HL-60 (cell line): ENCODE measurements around the gene MPEG1.

ENCODE experiments used
- DNase-seq, 2 experiments: peaks; one replicate each; pipeline ENCODE4 v3.0.0-alpha.2; 2010 to 2020; ENCODE audit warnings: low read depth in 1 of 2, low spot score in 1 of 2
- H3K27ac ChIP-seq: fragments of 250-450 bp; sonication (Bioruptor Pico); replicated peaks from 2 replicates; pipeline ENCODE4 v1.5.1; 2020; ENCODE audit warnings: mild to moderate bottlenecking, moderate library complexity
- H3K27me3 ChIP-seq: fragments of 250-450 bp; sonication (Bioruptor Pico); 2 replicates; pipeline ENCODE4 v1.5.1; 2021; ENCODE audit warnings: mild to moderate bottlenecking, moderate library complexity; ENCODE audit not compliant: insufficient read depth, poor library complexity, severe bottlenecking
- H3K4me3 ChIP-seq: replicated peaks from 2 replicates; pipeline ENCODE4 v1.5.1; 2011; ENCODE audit warnings: mild to moderate bottlenecking, control low read depth, low read length; ENCODE audit not compliant: insufficient read depth
- GABPA ChIP-seq: IDR thresholded peaks from 2 replicates; pipeline ENCODE4 v1.6.1; 2012; ENCODE audit warnings: low read depth
- POLR2AphosphoS5 ChIP-seq: IDR thresholded peaks from 2 replicates; pipeline ENCODE4 v1.6.1; 2012; ENCODE audit warnings: low read depth
- REST ChIP-seq: IDR thresholded peaks from 2 replicates; pipeline ENCODE4 v1.6.1; 2012; ENCODE audit warnings: low read depth; ENCODE audit not compliant: insufficient replicate concordance
- SPI1 ChIP-seq: IDR thresholded peaks from 2 replicates; pipeline ENCODE4 v1.6.1; 2012; ENCODE audit warnings: low read depth, mild to moderate bottlenecking, borderline replicate concordance
- TF ChIP-seq, protein P1 (sequence below): IDR thresholded peaks from one replicate; pipeline ENCODE4 v1.5.1; 2011; ENCODE audit warnings: low read length, control low read depth, inconsistent platforms; ENCODE audit not compliant: insufficient read depth

The MPEG1 gene

GRCh38 chr11:59212222-59212621, 505 bp downstream of the MPEG1 start:
- no peak overlapping the region for H3K4me3 ChIP-seq
- DNase-seq: no peak
- no peaks in the 10 kb centered on the region for H3K27me3 ChIP-seq
- TF ChIP-seq GABPA: no peak
- TF ChIP-seq POLR2AphosphoS5: no peak
- no peak for TF ChIP-seq SPI1
- TF ChIP-seq, protein P1, sequence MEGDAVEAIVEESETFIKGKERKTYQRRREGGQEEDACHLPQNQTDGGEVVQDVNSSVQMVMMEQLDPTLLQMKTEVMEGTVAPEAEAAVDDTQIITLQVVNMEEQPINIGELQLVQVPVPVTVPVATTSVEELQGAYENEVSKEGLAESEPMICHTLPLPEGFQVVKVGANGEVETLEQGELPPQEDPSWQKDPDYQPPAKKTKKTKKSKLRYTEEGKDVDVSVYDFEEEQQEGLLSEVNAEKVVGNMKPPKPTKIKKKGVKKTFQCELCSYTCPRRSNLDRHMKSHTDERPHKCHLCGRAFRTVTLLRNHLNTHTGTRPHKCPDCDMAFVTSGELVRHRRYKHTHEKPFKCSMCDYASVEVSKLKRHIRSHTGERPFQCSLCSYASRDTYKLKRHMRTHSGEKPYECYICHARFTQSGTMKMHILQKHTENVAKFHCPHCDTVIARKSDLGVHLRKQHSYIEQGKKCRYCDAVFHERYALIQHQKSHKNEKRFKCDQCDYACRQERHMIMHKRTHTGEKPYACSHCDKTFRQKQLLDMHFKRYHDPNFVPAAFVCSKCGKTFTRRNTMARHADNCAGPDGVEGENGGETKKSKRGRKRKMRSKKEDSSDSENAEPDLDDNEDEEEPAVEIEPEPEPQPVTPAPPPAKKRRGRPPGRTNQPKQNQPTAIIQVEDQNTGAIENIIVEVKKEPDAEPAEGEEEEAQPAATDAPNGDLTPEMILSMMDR: no peak
- TF ChIP-seq REST: no peak
- H3K27ac ChIP-seq: peak overlapping the region; percentile 57; the same call in 1 of the 2 replicates

DNA sequence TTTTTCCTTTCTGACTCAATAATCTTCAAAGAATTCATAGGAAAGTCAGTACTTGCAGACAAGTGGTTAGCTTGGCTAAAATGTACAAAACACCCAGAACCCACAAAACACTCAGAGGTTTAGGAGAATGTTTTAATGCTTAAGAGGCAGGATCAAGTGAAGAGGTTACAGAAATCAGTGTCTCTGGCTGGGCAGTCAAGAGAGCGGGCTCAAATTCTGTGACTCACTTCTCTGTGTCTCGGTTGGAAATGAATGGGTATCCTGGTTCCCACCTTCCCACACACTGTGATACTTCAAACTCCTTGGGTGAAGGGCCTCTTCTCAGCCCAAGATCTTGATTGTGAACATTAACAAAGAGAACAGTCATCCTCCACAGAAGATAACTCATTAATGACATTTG, 3.8 kb downstream of the MPEG1 start:
- no peak for TF ChIP-seq GABPA
- no peak for TF ChIP-seq SPI1
- TF ChIP-seq, protein P1: no peak
- TF ChIP-seq POLR2AphosphoS5: no peak
- no peak for TF ChIP-seq REST
- no peak overlapping the region for H3K4me3 ChIP-seq
- no peak overlapping the region for H3K27ac ChIP-seq
- no peak for DNase-seq
- H3K27me3 ChIP-seq: no peaks in the 10 kb centered on the region

DNA sequence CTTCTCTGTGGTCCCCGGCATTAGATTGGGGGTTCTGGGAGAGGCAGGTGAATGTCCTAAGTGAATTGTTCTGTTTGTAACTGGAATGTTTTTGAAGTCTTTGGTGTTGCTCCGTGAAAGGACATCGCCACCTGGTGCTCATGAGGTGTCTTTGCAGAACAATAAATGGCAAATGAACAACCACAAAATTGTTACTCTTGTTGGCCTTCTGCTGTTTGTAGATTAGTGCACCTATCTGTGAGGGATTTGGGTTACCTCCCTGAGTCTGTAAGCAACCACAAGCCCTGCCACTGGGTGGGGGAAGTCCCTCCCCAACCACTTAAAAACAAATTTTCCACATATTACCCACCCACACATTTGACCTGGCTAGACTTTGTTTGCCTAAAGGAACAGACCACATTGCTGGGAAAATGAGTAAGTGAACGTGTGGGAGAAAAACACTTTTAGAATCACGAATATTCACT, 4.7 kb downstream of the MPEG1 start:
- peak in 1 of 2 experiments; percentile 45 for DNase-seq
- H3K4me3 ChIP-seq: no peak overlapping the region

More for the DNA sequence above, 4.7 kb downstream of the MPEG1 start:
- Histone ChIP-seq H3K27ac (no peak overlapping the region), H3K27me3 (no peaks in the 10 kb centered on the region)
- no peak for TF ChIP-seq REST
- no peak for TF ChIP-seq GABPA
- no peak for TF ChIP-seq SPI1
- TF ChIP-seq, protein P1: peak; percentile 75
- TF ChIP-seq POLR2AphosphoS5: no peak
